Thymus (tissue), 11 donors: ENCODE data around the gene BIVM. TPM values are rescaled to one million over a fixed set of nuclear protein-coding genes. Genes with fewer than 3 reads are reported as not detected.

Experiments
- DNase-seq, 9 donors: peaks; one replicate each; pipeline ENCODE4 v3.0.0-alpha.2; 2013; ENCODE audit warnings: low spot score in 9 of 9, low read depth in 6 of 9, missing footprints in 1 of 9
- H3K27ac ChIP-seq, 2 donors: one replicate each; pipeline ENCODE4 v1.5.1; 2013; ENCODE audit warnings: control low read depth in 1 of 2, low read depth in 1 of 2, low read length in 1 of 2, mild to moderate bottlenecking in 1 of 2, moderate library complexity in 1 of 2
- H3K27me3 ChIP-seq, 2 donors: one replicate each; pipeline ENCODE4 v1.5.1; 2013; ENCODE audit warnings: low read length in 1 of 2; ENCODE audit not compliant: control insufficient read depth in 2 of 2, insufficient read depth in 1 of 2
- H3K36me3 ChIP-seq, 2 donors: one replicate each; pipeline ENCODE4 v1.5.1; 2013; ENCODE audit warnings: low read length in 1 of 2, mild to moderate bottlenecking in 1 of 2, moderate library complexity in 1 of 2; ENCODE audit not compliant: control insufficient read depth in 2 of 2, insufficient read depth in 2 of 2
- H3K4me1 ChIP-seq, 2 donors: one replicate each; pipeline ENCODE4 v1.5.1; 2013; ENCODE audit warnings: low read length in 2 of 2; ENCODE audit not compliant: control insufficient read depth in 2 of 2, insufficient read depth in 2 of 2
- H3K4me3 ChIP-seq, 2 donors: one replicate each; pipeline ENCODE4 v1.5.1; 2013; ENCODE audit warnings: low read length in 2 of 2, control low read depth in 1 of 2, mild to moderate bottlenecking in 1 of 2
- H3K9me3 ChIP-seq, 2 donors: one replicate each; pipeline ENCODE4 v1.5.1; 2013; ENCODE audit warnings: low read length in 1 of 2, mild to moderate bottlenecking in 1 of 2; ENCODE audit not compliant: control insufficient read depth in 2 of 2, insufficient read depth in 1 of 2
- WGBS: extraction: QIAGEN DNeasy Blood & Tissue Kit; methylation state at CpG from one replicate; pipeline ENCODE4 v1.1.7; 2013; 5-methylcytosine and 5-hydroxymethylcytosine counted together
- polyA plus RNA-seq: library from polyadenylated mRNA; stranded (reverse); fragments of 200-250 nt; gene quantifications from one replicate; pipeline ENCODE4 v1.2.3, GENCODE V29; 2013
- total RNA-seq: library from RNA; stranded (reverse); fragments of 120-200 nt; gene quantifications from one replicate; pipeline ENCODE4 v1.2.4, GENCODE V29; 2013
- donor health status: healthy.

The BIVM gene
- total and polyA plus RNA-seq, 2 donors: 12.2 to 18.0 TPM

GRCh38 chr13:102817241-102817640, 18.3 kb downstream of the BIVM start:
- Histone ChIP-seq H3K4me3 (no peak overlapping the region), H3K27me3 (no peaks in the 10 kb centered on the region), H3K4me1 (peaks cover 11 to 19% of the 10 kb centered on the region in 2 donors), H3K27ac (no peak overlapping the region), H3K36me3 (peaks cover 0 to 3% of the 10 kb centered on the region in 2 donors), H3K9me3 (no peaks in the 10 kb centered on the region)
- DNase-seq: no peak
- 93% methylated on average over 1 of the region's 1 CpG for WGBS

GRCh38 chr13:102817907-102818306, 19.0 kb downstream of the BIVM start:
- Histone ChIP-seq H3K36me3 (peaks cover 3% of the 10 kb centered on the region in 2 donors), H3K27me3 (no peaks in the 10 kb centered on the region)
- no peak for DNase-seq

DNA sequence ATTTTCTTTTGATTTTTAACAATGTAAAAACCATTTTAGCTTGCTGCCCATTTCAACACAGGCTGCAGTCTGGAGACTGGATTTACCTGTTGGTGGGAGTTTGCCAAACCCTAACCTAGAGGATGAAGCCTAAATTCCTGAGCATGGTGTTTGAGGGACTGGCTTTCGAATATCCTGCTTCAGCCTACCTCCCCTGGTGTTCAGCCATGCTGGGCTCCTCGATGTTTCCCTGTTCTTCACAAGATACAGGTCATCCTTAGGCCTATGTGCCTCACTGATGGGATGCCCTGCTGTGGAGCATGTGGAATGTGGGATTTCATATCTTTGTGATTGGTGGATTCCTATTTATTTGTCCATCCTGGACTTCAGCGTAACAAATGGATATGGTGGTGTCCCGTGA, 26.5 kb downstream of the BIVM start:
- DNase-seq: no peak
- no peak overlapping the region for H3K27ac ChIP-seq
- H3K27me3 ChIP-seq: no peaks in the 10 kb centered on the region
- no peaks in the 10 kb centered on the region for H3K9me3 ChIP-seq
- no peak overlapping the region for H3K4me3 ChIP-seq
- peaks cover 9 to 21% of the 10 kb centered on the region in 2 donors for H3K36me3 ChIP-seq
- 96% methylated on average over 4 of the region's 4 CpGs for WGBS
- no peaks in the 10 kb centered on the region for H3K4me1 ChIP-seq

More at GRCh38 chr13:102817907-102818306, 19.0 kb downstream of the BIVM start:
- no peak overlapping the region for H3K4me3 ChIP-seq
- H3K4me1 ChIP-seq: peaks cover 8 to 14% of the 10 kb centered on the region in 2 donors
- H3K9me3 ChIP-seq: no peaks in the 10 kb centered on the region
- H3K27ac ChIP-seq: no peak overlapping the region

DNA sequence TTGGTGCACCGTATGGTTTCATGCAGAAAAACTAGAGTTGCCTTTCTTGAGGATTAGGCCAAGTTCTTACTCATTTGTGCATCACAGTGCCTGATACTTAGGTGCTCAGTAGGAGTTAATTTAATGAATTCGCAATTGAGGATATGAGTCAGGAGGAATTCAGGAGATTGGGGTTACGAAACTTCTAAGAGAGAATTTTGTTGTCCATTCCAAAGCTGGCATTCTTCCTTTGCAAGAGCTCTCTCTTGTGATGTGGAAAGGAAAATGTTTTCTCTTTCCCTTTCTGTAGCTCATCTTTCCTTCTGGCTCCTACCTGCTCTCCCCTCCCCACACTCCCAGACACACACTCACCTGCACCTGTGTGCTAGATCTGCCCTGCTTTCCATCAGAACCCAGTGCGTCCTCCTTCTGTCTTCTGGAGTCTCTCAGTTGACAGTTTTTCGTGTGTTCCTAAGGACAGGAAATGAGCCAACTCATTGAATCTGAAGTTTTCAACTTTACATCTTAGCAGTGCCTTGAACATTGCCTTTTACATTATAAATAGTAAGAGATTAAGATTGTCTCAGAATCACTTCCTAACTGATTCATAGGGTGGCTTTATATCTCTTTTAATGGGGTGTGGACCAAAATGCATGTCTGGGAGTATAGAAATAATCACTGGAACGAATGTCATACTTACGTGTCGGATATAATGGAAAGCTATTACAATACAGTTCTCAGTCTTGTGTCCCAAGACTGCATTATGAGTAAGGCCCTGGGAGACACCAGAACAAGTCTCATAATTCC, 27.2 kb downstream of the BIVM start:
- DNase-seq: no peak
- no peaks in the 10 kb centered on the region for H3K4me1 ChIP-seq
- H3K27ac ChIP-seq: no peak overlapping the region
- peaks cover 9 to 21% of the 10 kb centered on the region in 2 donors for H3K36me3 ChIP-seq
- H3K9me3 ChIP-seq: no peaks in the 10 kb centered on the region
- WGBS: 91% methylated on average over 8 of the region's 8 CpGs
- no peaks in the 10 kb centered on the region for H3K27me3 ChIP-seq
- H3K4me3 ChIP-seq: no peak overlapping the region

GRCh38 chr13:102830646-102831045, 31.7 kb downstream of the BIVM start:
- Histone ChIP-seq H3K27me3 (no peaks in the 10 kb centered on the region), H3K36me3 (peaks cover 9 to 13% of the 10 kb centered on the region in 2 donors), H3K4me3 (no peak overlapping the region), H3K27ac (no peak overlapping the region), H3K9me3 (no peaks in the 10 kb centered on the region), H3K4me1 (no peaks in the 10 kb centered on the region)
- DNase-seq: no peak
- WGBS: 87% methylated on average over 4 of the region's 4 CpGs

GRCh38 chr13:102836471-102836870, 37.6 kb downstream of the BIVM start:
- no peak overlapping the region for H3K27ac ChIP-seq
- peaks cover 0 to 12% of the 10 kb centered on the region in 2 donors for H3K36me3 ChIP-seq
- no peaks in the 10 kb centered on the region for H3K9me3 ChIP-seq
- H3K4me3 ChIP-seq: no peak overlapping the region
- DNase-seq: no peak
- WGBS: 97% methylated on average over 4 of the region's 4 CpGs
- no peaks in the 10 kb centered on the region for H3K27me3 ChIP-seq
- H3K4me1 ChIP-seq: no peaks in the 10 kb centered on the region

DNA sequence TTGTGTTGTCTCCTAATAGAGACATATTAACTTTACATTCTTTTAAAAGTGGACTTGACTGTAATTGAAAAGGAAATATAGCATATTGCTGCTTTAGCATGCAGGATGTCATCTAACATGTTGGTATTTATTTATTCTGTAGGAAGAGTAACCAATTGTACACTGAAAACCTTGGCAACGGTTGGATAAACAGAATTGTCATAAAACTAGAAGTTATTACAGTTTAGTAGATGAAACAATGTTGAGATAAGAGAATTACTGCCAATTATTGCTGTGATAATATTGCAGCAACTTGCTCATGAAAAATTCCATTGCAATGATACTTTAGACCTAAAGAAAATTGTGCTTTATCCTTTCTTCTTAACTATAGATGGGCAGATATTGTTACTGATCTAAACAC, 39.4 kb downstream of the BIVM start:
- Histone ChIP-seq H3K27me3 (no peaks in the 10 kb centered on the region), H3K4me3 (no peak overlapping the region), H3K9me3 (no peaks in the 10 kb centered on the region), H3K4me1 (no peaks in the 10 kb centered on the region), H3K36me3 (peaks cover 0 to 12% of the 10 kb centered on the region in 2 donors), H3K27ac (no peak overlapping the region)
- 96% methylated on average over 1 of the region's 1 CpG for WGBS
- no peak for DNase-seq

- Histone ChIP-seq H3K27ac (no peak overlapping the region), H3K36me3 (peaks cover 0 to 12% of the 10 kb centered on the region in 2 donors), H3K27me3 (no peaks in the 10 kb centered on the region), H3K4me3 (no peak overlapping the region), H3K4me1 (no peaks in the 10 kb centered on the region), H3K9me3 (no peaks in the 10 kb centered on the region)
- DNase-seq: no peak
- WGBS: 50% methylated on average over 4 of the region's 4 CpGs
These were observed 40.1 kb downstream of the BIVM start for GRCh38 chr13:102838982-102839381.

- Histone ChIP-seq H3K27ac (no peak overlapping the region), H3K27me3 (no peaks in the 10 kb centered on the region), H3K4me3 (no peak overlapping the region), H3K4me1 (peaks cover under 1% of the 10 kb centered on the region in 2 donors), H3K9me3 (no peaks in the 10 kb centered on the region), H3K36me3 (peaks cover 0 to 12% of the 10 kb centered on the region in 2 donors)
- no peak for DNase-seq
- WGBS: 97% methylated on average over 5 of the region's 5 CpGs
These were observed 40.5 kb downstream of the BIVM start for GRCh38 chr13:102839462-102839861.
